ENCODE results near the gene COX19.
"Not testable (repeated sequence)": the region's sequence is repeated elsewhere in the genome, so short reads cannot be mapped to it uniquely, and the experiment has no call there.

COX19 gene

GRCh38 chr7:924042-924441 is 51.3 kb downstream of the COX19 start:
- DNase-seq, ATAC-seq: not testable (repeated sequence)

GRCh38 chr7:923108-924041 is 52.0 kb downstream of the COX19 start:
- ATAC-seq, result peak; percentile 75
- DNase-seq, result peak; percentile 93

GRCh38 chr7:922334-923107 is 52.8 kb downstream of the COX19 start:
- no peak for ATAC-seq
- DNase-seq, result peak; percentile 71

- DNase-seq (no peak), ATAC-seq (no peak)
These were observed 53.6 kb downstream of the COX19 start for GRCh38 chr7:921581-922333.

GRCh38 chr7:921071-921461 is 54.3 kb downstream of the COX19 start:
- no peak for ATAC-seq
- no peak for DNase-seq

- ATAC-seq, result no peak
These were observed 54.8 kb downstream of the COX19 start for GRCh38 chr7:920351-921070.

GRCh38 chr7:919924-920341 is 55.4 kb downstream of the COX19 start:
- ATAC-seq (no peak), DNase-seq (no peak)

More at GRCh38 chr7:920351-921070, 54.8 kb downstream of the COX19 start:
- DNase-seq, result peak; percentile 56

- no peak for DNase-seq
- no peak for ATAC-seq
These were observed 56.3 kb downstream of the COX19 start for GRCh38 chr7:919114-919442.

- DNase-seq, result no peak
- ATAC-seq, result no peak
These were observed 56.8 kb downstream of the COX19 start for GRCh38 chr7:918441-919113.

- no peak for ATAC-seq
- DNase-seq, result no peak
These were observed 57.3 kb downstream of the COX19 start for GRCh38 chr7:918118-918425.

GRCh38 chr7:917255-918117 is 57.9 kb downstream of the COX19 start:
- ATAC-seq (no peak), DNase-seq (no peak)

GRCh38 chr7:916291-916941 is 58.9 kb downstream of the COX19 start:
- no peak for DNase-seq
- no peak for ATAC-seq
